Measurements from ENCODE around the gene CNIH1.

DNA sequence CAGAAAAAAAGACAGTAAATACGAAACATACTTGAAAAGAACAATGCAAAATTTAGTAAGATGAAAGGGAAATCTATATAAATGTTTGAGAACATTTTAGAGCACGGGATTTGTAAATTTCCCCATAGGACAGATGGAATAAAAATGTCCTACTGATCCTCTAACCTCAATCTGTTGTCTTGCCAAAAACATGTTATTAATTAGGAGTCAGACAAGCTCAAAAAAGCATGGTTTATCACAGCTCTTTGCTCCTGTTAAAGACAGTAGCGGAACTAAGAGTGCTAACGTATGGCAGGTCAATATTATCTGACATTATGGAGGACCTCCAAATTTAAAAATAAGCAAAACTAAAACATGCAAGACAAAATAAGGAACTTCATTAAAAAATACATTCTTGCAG is 34.7 kb upstream of the CNIH1 start:
- TF ChIP-seq, protein P1, sequence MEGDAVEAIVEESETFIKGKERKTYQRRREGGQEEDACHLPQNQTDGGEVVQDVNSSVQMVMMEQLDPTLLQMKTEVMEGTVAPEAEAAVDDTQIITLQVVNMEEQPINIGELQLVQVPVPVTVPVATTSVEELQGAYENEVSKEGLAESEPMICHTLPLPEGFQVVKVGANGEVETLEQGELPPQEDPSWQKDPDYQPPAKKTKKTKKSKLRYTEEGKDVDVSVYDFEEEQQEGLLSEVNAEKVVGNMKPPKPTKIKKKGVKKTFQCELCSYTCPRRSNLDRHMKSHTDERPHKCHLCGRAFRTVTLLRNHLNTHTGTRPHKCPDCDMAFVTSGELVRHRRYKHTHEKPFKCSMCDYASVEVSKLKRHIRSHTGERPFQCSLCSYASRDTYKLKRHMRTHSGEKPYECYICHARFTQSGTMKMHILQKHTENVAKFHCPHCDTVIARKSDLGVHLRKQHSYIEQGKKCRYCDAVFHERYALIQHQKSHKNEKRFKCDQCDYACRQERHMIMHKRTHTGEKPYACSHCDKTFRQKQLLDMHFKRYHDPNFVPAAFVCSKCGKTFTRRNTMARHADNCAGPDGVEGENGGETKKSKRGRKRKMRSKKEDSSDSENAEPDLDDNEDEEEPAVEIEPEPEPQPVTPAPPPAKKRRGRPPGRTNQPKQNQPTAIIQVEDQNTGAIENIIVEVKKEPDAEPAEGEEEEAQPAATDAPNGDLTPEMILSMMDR (IDR thresholded peaks at IDR 0.05 in 4 of 5, conservative IDR thresholded peaks at IDR 0.05 in 1 of 5): no peak
- no peak for TF ChIP-seq POLR2A (IDR thresholded peaks at IDR 0.05)
